GM12878 (cell line): ENCODE data around the gene ERICH2. TPM values are rescaled to one million over a fixed set of nuclear protein-coding genes. Genes with fewer than 3 reads are reported as not detected.

Source experiments
- ATAC-seq: fragments of 200-7000 bp; cut with Tn5 transposase; 3 replicates; pipeline ENCODE4 v1.9.1; 2020; ENCODE audit warnings: mild to moderate bottlenecking, moderate library complexity
- BruUV-seq: library from RNA; stranded (reverse); fragments of 400-500 nt; replicated peaks from 2 replicates; lab custom pipeline; 2021; lab: Mats Ljungman, UMichigan
- CTCF ChIA-PET: fragments of 300-600 bp; sonication (Branson Sonifier 250); formaldehyde crosslinking; extraction: SDS; loops from one replicate; lab custom pipeline; 2021; ENCODE audit warnings: inconsistent platforms; lab: Yijun Ruan, JAX
- POLR2A ChIA-PET: fragments of 350-600 bp; formaldehyde crosslinking; extraction: SDS; loops from one replicate; lab custom pipeline; 2021; ENCODE audit warnings: inconsistent platforms; lab: Charles Lee
- RAD21 ChIA-PET: fragments of 300-600 bp; sonication (Branson Sonifier 250); formaldehyde crosslinking; loops from one replicate; lab custom pipeline; 2023; ENCODE audit warnings: antibody characterized with exemption; ENCODE audit not compliant: unreplicated experiment; lab: Charles Lee
- SMC1A ChIA-PET: fragments of 300-600 bp; sonication (Branson Sonifier 250); formaldehyde crosslinking; loops from one replicate; lab custom pipeline; 2023; ENCODE audit not compliant: unreplicated experiment, uncharacterized antibody; lab: Charles Lee
- DNase-seq: peaks from one replicate; pipeline ENCODE4 v3.0.0-alpha.2; 2011; ENCODE audit warnings: low read depth, low spot score
- FAIRE-seq: peaks from 3 replicates; lab custom pipeline; 2011; peaks lifted over from hg19 to GRCh38; lab: Jason Lieb, UNC
- H2AFZ ChIP-seq: 2 replicates; pipeline ENCODE4 v1.6.0; 2011; ENCODE audit warnings: low read depth, low read length, control low read depth; ENCODE audit not compliant: control insufficient read depth
- H3K27ac ChIP-seq: 2 replicates; pipeline ENCODE4 v1.5.1; 2011; ENCODE audit warnings: control low read depth; ENCODE audit not compliant: control insufficient read depth, insufficient read depth
- H3K27me3 ChIP-seq, 2 experiments: replicated peaks in 1 of 2; 2 replicates each; pipeline versions ENCODE4 v1.6.0 to v1.6.1; 2011; ENCODE audit warnings: low read length in 1 of 2; ENCODE audit not compliant: control insufficient read depth in 2 of 2, insufficient read depth in 2 of 2
- H3K36me3 ChIP-seq, 2 experiments: 2 replicates each; pipeline ENCODE4 v1.5.1; 2011; ENCODE audit warnings: low read length in 1 of 2; ENCODE audit not compliant: control insufficient read depth in 2 of 2, insufficient read depth in 2 of 2
- H3K4me1 ChIP-seq: 2 replicates; pipeline ENCODE4 v1.6.1; 2011; ENCODE audit warnings: mild to moderate bottlenecking, low read length, moderate library complexity, mixed read lengths; ENCODE audit not compliant: control insufficient read depth, insufficient read depth
- H3K4me2 ChIP-seq: 2 replicates; pipeline ENCODE4 v1.6.0; 2011; ENCODE audit warnings: control low read depth; ENCODE audit not compliant: control insufficient read depth, insufficient read depth
- H3K4me3 ChIP-seq: fragments of 200-600 bp; sonication (generic); 2 replicates; pipeline ENCODE4 v1.5.1; 2016
- H3K79me2 ChIP-seq: 2 replicates; pipeline ENCODE4 v1.6.0; 2011; ENCODE audit warnings: low read length; ENCODE audit not compliant: control insufficient read depth, insufficient read depth
- H3K9ac ChIP-seq: 2 replicates; pipeline ENCODE4 v1.8.0; 2011; ENCODE audit warnings: low read length, control low read depth, mixed read lengths; ENCODE audit not compliant: control insufficient read depth, insufficient read depth
- H3K9me3 ChIP-seq: replicated peaks from 3 replicates; pipeline ENCODE4 v1.5.1; 2011; ENCODE audit warnings: mild to moderate bottlenecking, low read length; ENCODE audit not compliant: control insufficient read depth, insufficient read depth
- H4K20me1 ChIP-seq: 2 replicates; pipeline ENCODE4 v1.6.0; 2011; ENCODE audit not compliant: control insufficient read depth, insufficient read depth
- BRCA1 ChIP-seq: IDR thresholded peaks from 2 replicates; pipeline ENCODE4 v1.6.1; 2011; ENCODE audit warnings: low read depth, low read length, improper control_type of control experiment
- FOXM1 ChIP-seq: IDR thresholded peaks from 2 replicates; pipeline ENCODE4 v1.6.1; 2012; ENCODE audit warnings: low read depth, mild to moderate bottlenecking, inconsistent platforms, low read length, moderate library complexity
- JUNB ChIP-seq: IDR thresholded peaks from 2 replicates; pipeline ENCODE4 v1.6.1; 2016; ENCODE audit warnings: antibody characterized with exemption, mild to moderate bottlenecking
- MLLT1 ChIP-seq: fragments of 450-650 bp; IDR thresholded peaks from 2 replicates; pipeline ENCODE4 v1.6.1; 2016; ENCODE audit warnings: mild to moderate bottlenecking
- NR2F1 ChIP-seq: fragments of 450-650 bp; conservative IDR thresholded peaks from 2 replicates; pipeline ENCODE4 v1.6.1; 2017; ENCODE audit warnings: mild to moderate bottlenecking
- RAD21 ChIP-seq: IDR thresholded peaks from 2 replicates; pipeline ENCODE4 v1.6.1; 2011; ENCODE audit warnings: mild to moderate bottlenecking, low read depth, low read length, moderate library complexity; ENCODE audit not compliant: insufficient read depth
- RAD51 ChIP-seq: fragments of 450-650 bp; IDR thresholded peaks from 2 replicates; pipeline ENCODE4 v1.6.1; 2016; ENCODE audit warnings: moderate library complexity, mild to moderate bottlenecking, inconsistent platforms
- SMAD1 ChIP-seq: fragments of 450-650 bp; IDR thresholded peaks from 2 replicates; pipeline ENCODE4 v1.6.1; 2018; ENCODE audit warnings: mild to moderate bottlenecking, low read depth; ENCODE audit not compliant: partially characterized antibody
- SMAD5 ChIP-seq: IDR thresholded peaks from 2 replicates; pipeline ENCODE4 v1.6.1; 2016; ENCODE audit warnings: antibody characterized with exemption, low read depth
- SREBF1 ChIP-seq: IDR thresholded peaks from 2 replicates; pipeline ENCODE4 v1.6.1; 2012; ENCODE audit warnings: mild to moderate bottlenecking, low read length
- STAT3 ChIP-seq: IDR thresholded peaks from 2 replicates; pipeline ENCODE4 v1.6.1; 2011; ENCODE audit warnings: low read depth, low read length, improper control_type of control experiment
- TAF1 ChIP-seq: IDR thresholded peaks from 2 replicates; pipeline ENCODE4 v1.6.1; 2011; ENCODE audit warnings: mild to moderate bottlenecking, low read depth, low read length, borderline replicate concordance
- TCF12 ChIP-seq: IDR thresholded peaks from 2 replicates; pipeline ENCODE4 v1.6.1; 2011; ENCODE audit warnings: low read depth, mild to moderate bottlenecking, low read length
- ZZZ3 ChIP-seq: IDR thresholded peaks from 2 replicates; pipeline ENCODE4 v1.6.1; 2011; ENCODE audit warnings: low read depth; ENCODE audit not compliant: control insufficient read depth, insufficient read length
- WGBS: methylation state at CpG from one replicate; pipeline ENCODE4 v1.1.6; 2016; ENCODE audit warnings: low lambda C conversion rate; ENCODE audit not compliant: insufficient replicate concordance, insufficient coverage; ENCODE audit errors: missing lambda C conversion rate; 5-methylcytosine and 5-hydroxymethylcytosine counted together
- in situ Hi-C: fragments of 300-500 bp; cut with MboI; formaldehyde crosslinking; loops from 9 replicates; pipeline ENCODE4 v1.14.3; 2018; ENCODE audit warnings: mixed read lengths
- intact Hi-C: fragments of 100-400 bp; cut with micrococcal nuclease; formaldehyde crosslinking; loops from one replicate; pipeline ENCODE4 v1.14.2; 2022; ENCODE audit not compliant: unreplicated experiment
- polyA plus RNA-seq, 11 experiments: library from polyadenylated mRNA; depleted of rRNA in 4 of 11; unstranded in 6 of 11; stranded (reverse) in 5 of 11; fragments of >200 nt; fragmentation: Nextera tagmentation in 4 of 11; fragmentation: Illumina TruSeq in 1 of 11; extraction: Ambion mirVana in 4 of 11; extraction: Trizol in 1 of 11; gene quantifications; 1 replicate in 1 of 11; 2 replicates in 10 of 11; pipeline versions ENCODE4 v1.2.1 to v1.2.3, GENCODE V29; 2011 to 2016; ENCODE audit warnings: inconsistent platforms in 2 of 11, missing spikeins in 2 of 11, low read depth in 1 of 11
- total RNA-seq, 4 experiments: library from RNA; depleted of rRNA in 3 of 4; stranded (reverse); fragments of >200 nt in 3 of 4; fragmentation: Illumina TruSeq in 1 of 4; extraction: Trizol in 1 of 4; gene quantifications; 2 replicates each; pipeline versions ENCODE4 v1.2.1 to v1.2.3, GENCODE V29; 2013 to 2021
- TF ChIP-seq, protein P1 (sequence below): fragments of 150-350 bp; IDR thresholded peaks from 2 replicates; pipeline ENCODE4 v1.6.1; 2016; ENCODE audit warnings: low read depth, low read length

ERICH2 gene
- total and polyA plus RNA-seq, 10 of the 15 experiments (the other 5 are each of a cell fraction or from before 2014, with no cell fraction given): not detected

DNA sequence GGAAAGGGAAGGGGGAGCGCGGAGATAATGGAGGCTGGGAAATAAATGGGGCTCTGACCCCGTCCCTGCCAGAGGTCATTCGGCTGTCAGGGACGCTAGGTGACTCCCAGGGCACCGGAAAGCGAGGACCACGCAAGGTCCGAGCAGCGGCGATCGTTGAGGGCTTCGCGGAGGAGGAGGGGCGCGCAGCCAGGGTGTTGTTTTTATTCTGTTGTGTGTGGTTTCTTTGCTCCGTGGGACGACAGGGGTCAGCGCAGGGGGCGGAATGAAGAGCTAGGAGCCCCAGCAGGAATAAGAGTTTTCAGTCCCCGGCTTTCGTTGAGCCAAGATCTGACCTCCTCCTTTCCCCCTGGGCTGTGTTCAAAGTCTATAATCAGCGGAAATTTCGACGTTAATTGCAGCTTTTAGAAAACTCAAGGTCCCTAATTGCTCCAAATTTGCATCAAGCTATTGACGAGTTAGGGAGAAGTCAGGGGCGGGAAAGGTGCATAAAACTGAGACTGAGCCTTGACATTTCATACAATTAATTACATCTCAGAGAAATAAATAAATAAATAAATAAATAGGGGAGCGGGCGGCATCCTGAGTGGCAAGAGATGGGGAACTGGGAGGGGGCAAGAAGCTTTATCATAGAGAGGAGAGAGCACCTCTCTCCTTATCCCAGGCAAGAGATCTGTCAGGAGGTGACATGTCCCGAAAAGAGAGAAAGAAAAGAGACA, 48.7 kb downstream of the ERICH2 start:
- in situ Hi-C loops (loop anchor here (5.0 kb wide), 1 partner anchor 887 kb away; no protein-coding TSS in a partner anchor), intact Hi-C loops (loop anchor here (5.0 to 10.0 kb wide), 2 partner anchors 334 to 887 kb away; no protein-coding TSS in a partner anchor)
- no peaks in the 10 kb centered on the region for H3K79me2 ChIP-seq
- 0 out of 2 replicates have a peak, but pooled peaks cover 4% of the 10 kb centered on the region for H4K20me1 ChIP-seq
- peak overlapping the region; percentile 30; the same call in 1 of the 2 replicates for H3K4me2 ChIP-seq
- DNase-seq: no peak
- H3K36me3 ChIP-seq: no peaks in the 10 kb centered on the region
- FAIRE-seq: no peak
- no peak for ATAC-seq
- H3K27ac ChIP-seq: no peak overlapping the region
- CTCF ChIA-PET: interaction anchor here (1.3 kb wide), 2 partner anchors 54 to 449 kb away, joined by 3 to 4 read pairs; no protein-coding TSS in a partner anchor
- POLR2A ChIA-PET: no interaction called here
- SMC1A ChIA-PET: interaction anchor here (0.7 to 1.4 kb wide), 2 partner anchors 59 to 449 kb away, joined by 3 to 4 read pairs; no protein-coding TSS in a partner anchor
- RAD21 ChIA-PET: interaction anchor here (1.2 to 3.3 kb wide), 2 partner anchors 54 to 446 kb away, joined by 3 to 16 read pairs; no protein-coding TSS in a partner anchor
- H3K27me3 ChIP-seq: peaks cover 12 to 50% of the 10 kb centered on the region in 2 experiments
- no peak overlapping the region for H3K9ac ChIP-seq
- peaks cover 16% of the 10 kb centered on the region for H3K4me1 ChIP-seq
- H3K9me3 ChIP-seq: no peaks in the 10 kb centered on the region; the same call in 2 of the 3 replicates
- WGBS: 48% methylated on average over 28 of the region's 30 CpGs
- no TSS peak for BruUV-seq
- H3K4me3 ChIP-seq: no peak overlapping the region; the same call in 1 of the 2 replicates
- no peak overlapping the region for H2AFZ ChIP-seq
- TF ChIP-seq SMAD5: no peak
- TF ChIP-seq TAF1: no peak
- TF ChIP-seq SMAD1: no peak
- TF ChIP-seq JUNB: no peak
- TF ChIP-seq, protein P1, sequence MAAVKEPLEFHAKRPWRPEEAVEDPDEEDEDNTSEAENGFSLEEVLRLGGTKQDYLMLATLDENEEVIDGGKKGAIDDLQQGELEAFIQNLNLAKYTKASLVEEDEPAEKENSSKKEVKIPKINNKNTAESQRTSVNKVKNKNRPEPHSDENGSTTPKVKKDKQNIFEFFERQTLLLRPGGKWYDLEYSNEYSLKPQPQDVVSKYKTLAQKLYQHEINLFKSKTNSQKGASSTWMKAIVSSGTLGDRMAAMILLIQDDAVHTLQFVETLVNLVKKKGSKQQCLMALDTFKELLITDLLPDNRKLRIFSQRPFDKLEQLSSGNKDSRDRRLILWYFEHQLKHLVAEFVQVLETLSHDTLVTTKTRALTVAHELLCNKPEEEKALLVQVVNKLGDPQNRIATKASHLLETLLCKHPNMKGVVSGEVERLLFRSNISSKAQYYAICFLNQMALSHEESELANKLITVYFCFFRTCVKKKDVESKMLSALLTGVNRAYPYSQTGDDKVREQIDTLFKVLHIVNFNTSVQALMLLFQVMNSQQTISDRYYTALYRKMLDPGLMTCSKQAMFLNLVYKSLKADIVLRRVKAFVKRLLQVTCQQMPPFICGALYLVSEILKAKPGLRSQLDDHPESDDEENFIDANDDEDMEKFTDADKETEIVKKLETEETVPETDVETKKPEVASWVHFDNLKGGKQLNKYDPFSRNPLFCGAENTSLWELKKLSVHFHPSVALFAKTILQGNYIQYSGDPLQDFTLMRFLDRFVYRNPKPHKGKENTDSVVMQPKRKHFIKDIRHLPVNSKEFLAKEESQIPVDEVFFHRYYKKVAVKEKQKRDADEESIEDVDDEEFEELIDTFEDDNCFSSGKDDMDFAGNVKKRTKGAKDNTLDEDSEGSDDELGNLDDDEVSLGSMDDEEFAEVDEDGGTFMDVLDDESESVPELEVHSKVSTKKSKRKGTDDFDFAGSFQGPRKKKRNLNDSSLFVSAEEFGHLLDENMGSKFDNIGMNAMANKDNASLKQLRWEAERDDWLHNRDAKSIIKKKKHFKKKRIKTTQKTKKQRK: no peak
- no peak for TF ChIP-seq ZZZ3
- TF ChIP-seq SREBF1: no peak
- no peak for TF ChIP-seq NR2F1
- no peak for TF ChIP-seq RAD21
- TF ChIP-seq FOXM1: no peak
- TF ChIP-seq TCF12: no peak
- no peak for TF ChIP-seq BRCA1
- TF ChIP-seq STAT3: no peak
- no peak for TF ChIP-seq MLLT1
- no peak for TF ChIP-seq RAD51
